ENCODE data around the gene RTCA.
"Not testable (repeated sequence)": the region's sequence is repeated elsewhere in the genome, so short reads cannot be mapped to it uniquely, and the experiment has no call there.

Gene RTCA

GRCh38 chr1:100279358-100279923 is 13.4 kb downstream of the RTCA start:
- H3K4me3 ChIP-seq (ENCODE audit: low read depth, low read length) = no peak overlapping the region
- no peak for TF ChIP-seq CTCF (IDR thresholded peaks at IDR 0.05; ENCODE audit: control insufficient read depth, extremely low read depth, insufficient read depth)
- no peak for DNase-seq (ENCODE audit: low read depth)

- no peak for DNase-seq (ENCODE audit: low read depth)
- no peak for TF ChIP-seq CTCF (IDR thresholded peaks at IDR 0.05; ENCODE audit: control insufficient read depth, extremely low read depth, insufficient read depth)
- no peak overlapping the region for H3K4me3 ChIP-seq (ENCODE audit: low read depth, low read length)
Observed at GRCh38 chr1:100279954-100280682, 14.1 kb downstream of the RTCA start.

GRCh38 chr1:100284591-100284990 is 18.6 kb downstream of the RTCA start:
- no peak for DNase-seq (ENCODE audit: low read depth)
- no peak overlapping the region for H3K4me3 ChIP-seq (ENCODE audit: low read depth, low read length)
- no peak for TF ChIP-seq CTCF (IDR thresholded peaks at IDR 0.05; ENCODE audit: control insufficient read depth, extremely low read depth, insufficient read depth)

- no peak overlapping the region for H3K4me3 ChIP-seq (ENCODE audit: low read depth, low read length)
- no peak for TF ChIP-seq CTCF (IDR thresholded peaks at IDR 0.05; ENCODE audit: control insufficient read depth, extremely low read depth, insufficient read depth)
- DNase-seq (ENCODE audit: low read depth) = no peak
Observed at GRCh38 chr1:100287162-100287561, 21.1 kb downstream of the RTCA start.

GRCh38 chr1:100290291-100290690 is 24.3 kb downstream of the RTCA start:
- no peak overlapping the region for H3K4me3 ChIP-seq (ENCODE audit: low read depth, low read length)
- TF ChIP-seq CTCF (IDR thresholded peaks at IDR 0.05; ENCODE audit: control insufficient read depth, extremely low read depth, insufficient read depth) = no peak
- DNase-seq (ENCODE audit: low read depth) = no peak

- TF ChIP-seq CTCF (IDR thresholded peaks at IDR 0.05; ENCODE audit: control insufficient read depth, extremely low read depth, insufficient read depth) = no peak
- DNase-seq (ENCODE audit: low read depth) = no peak
- no peak overlapping the region for H3K4me3 ChIP-seq (ENCODE audit: low read depth, low read length)
Observed at GRCh38 chr1:100292711-100293110, 26.7 kb downstream of the RTCA start.

GRCh38 chr1:100296140-100296539 is 30.1 kb downstream of the RTCA start:
- no peak for TF ChIP-seq CTCF (IDR thresholded peaks at IDR 0.05; ENCODE audit: control insufficient read depth, extremely low read depth, insufficient read depth)
- DNase-seq (ENCODE audit: low read depth) = no peak
- H3K4me3 ChIP-seq (ENCODE audit: low read depth, low read length) = no peak overlapping the region

GRCh38 chr1:100296997-100297396 is 31.0 kb downstream of the RTCA start:
- not testable (repeated sequence) for H3K4me3 ChIP-seq (ENCODE audit: low read depth, low read length); DNase-seq (ENCODE audit: low read depth)
